Urinary bladder (tissue), 4 donors: ENCODE data around the gene KIF26A. TPM values are rescaled to one million over a fixed set of nuclear protein-coding genes. Genes with fewer than 3 reads are reported as not detected.

ENCODE experiments used
- DNase-seq: peaks from one replicate; pipeline ENCODE4 v3.0.0-alpha.2; 2015; ENCODE audit errors: extremely low spot score
- H3K27ac ChIP-seq: one replicate; pipeline ENCODE4 v1.5.1; 2013; ENCODE audit warnings: low read depth, mild to moderate bottlenecking, moderate library complexity
- H3K36me3 ChIP-seq: one replicate; pipeline ENCODE4 v1.6.1; 2013; ENCODE audit warnings: mild to moderate bottlenecking, moderate library complexity; ENCODE audit not compliant: insufficient read depth
- H3K4me1 ChIP-seq: one replicate; pipeline ENCODE4 v1.6.1; 2013; ENCODE audit warnings: mild to moderate bottlenecking, moderate library complexity; ENCODE audit not compliant: insufficient read depth
- H3K4me3 ChIP-seq: one replicate; pipeline ENCODE4 v1.5.1; 2013; ENCODE audit warnings: low read depth, low read length
- WGBS: extraction: QIAGEN DNeasy Blood & Tissue Kit; methylation state at CpG from one replicate; pipeline ENCODE4 v1.1.7; 2013; 5-methylcytosine and 5-hydroxymethylcytosine counted together
- polyA plus RNA-seq: library from polyadenylated mRNA; stranded (reverse); fragments of 200-250 nt; gene quantifications from one replicate; pipeline ENCODE4 v1.2.3, GENCODE V29; 2013
- total RNA-seq: library from RNA; depleted of rRNA; stranded (reverse); fragments of >200 nt; gene quantifications from one replicate; pipeline ENCODE4 v1.2.3, GENCODE V29; 2014
- donor health status: healthy with polysubstance abuse.
- donor health status: healthy.

KIF26A gene
- total and polyA plus RNA-seq, 2 donors, result 5.7 to 8.5 TPM

- no peaks in the 10 kb centered on the region for H3K4me1 ChIP-seq
- no peak overlapping the region for H3K4me3 ChIP-seq
- 84% methylated on average over 27 of the region's 27 CpGs for WGBS
- H3K36me3 ChIP-seq, result no peaks in the 10 kb centered on the region
- no peak for DNase-seq
- H3K27ac ChIP-seq, result no peak overlapping the region
These were observed 33.1 kb upstream of the KIF26A start for GRCh38 chr14:104105071-104105821.

GRCh38 chr14:104105822-104106470, 32.4 kb upstream of the KIF26A start:
- H3K4me3 ChIP-seq, result no peak overlapping the region
- WGBS, result 82% methylated on average over 18 of the region's 18 CpGs
- DNase-seq, result no peak
- H3K4me1 ChIP-seq, result no peaks in the 10 kb centered on the region
- no peaks in the 10 kb centered on the region for H3K36me3 ChIP-seq
- H3K27ac ChIP-seq, result no peak overlapping the region

GRCh38 chr14:104106471-104106991, 31.9 kb upstream of the KIF26A start:
- 88% methylated on average over 20 of the region's 20 CpGs for WGBS
- Histone ChIP-seq H3K27ac (no peak overlapping the region), H3K4me1 (no peaks in the 10 kb centered on the region), H3K36me3 (no peaks in the 10 kb centered on the region), H3K4me3 (no peak overlapping the region)
- DNase-seq, result no peak

- DNase-seq, result no peak
- no peak overlapping the region for H3K27ac ChIP-seq
These were observed 31.2 kb upstream of the KIF26A start for GRCh38 chr14:104107101-104107581.

GRCh38 chr14:104107611-104108569, 30.5 kb upstream of the KIF26A start:
- H3K4me3 ChIP-seq, result no peak overlapping the region
- no peaks in the 10 kb centered on the region for H3K36me3 ChIP-seq
- H3K27ac ChIP-seq, result no peak overlapping the region
- no peaks in the 10 kb centered on the region for H3K4me1 ChIP-seq
- WGBS, result 71% methylated on average over 32 of the region's 32 CpGs
- no peak for DNase-seq

More at GRCh38 chr14:104107101-104107581, 31.2 kb upstream of the KIF26A start:
- no peaks in the 10 kb centered on the region for H3K36me3 ChIP-seq
- no peaks in the 10 kb centered on the region for H3K4me1 ChIP-seq
- H3K4me3 ChIP-seq, result no peak overlapping the region
- 82% methylated on average over 19 of the region's 19 CpGs for WGBS

GRCh38 chr14:104108570-104109541, 29.5 kb upstream of the KIF26A start:
- 65% methylated on average over 26 of the region's 26 CpGs for WGBS

GRCh38 chr14:104109731-104110361, 28.5 kb upstream of the KIF26A start:
- WGBS, result 88% methylated on average over 24 of the region's 24 CpGs
- no peak for DNase-seq
- H3K36me3 ChIP-seq, result no peaks in the 10 kb centered on the region
- no peaks in the 10 kb centered on the region for H3K4me1 ChIP-seq
- no peak overlapping the region for H3K4me3 ChIP-seq
- H3K27ac ChIP-seq, result no peak overlapping the region

More at GRCh38 chr14:104108570-104109541, 29.5 kb upstream of the KIF26A start:
- Histone ChIP-seq H3K36me3 (no peaks in the 10 kb centered on the region), H3K4me1 (no peaks in the 10 kb centered on the region), H3K4me3 (no peak overlapping the region), H3K27ac (no peak overlapping the region)
- no peak for DNase-seq

- H3K4me3 ChIP-seq, result no peak overlapping the region
- no peak for DNase-seq
- H3K36me3 ChIP-seq, result no peaks in the 10 kb centered on the region
- no peak overlapping the region for H3K27ac ChIP-seq
- 68% methylated on average over 18 of the region's 18 CpGs for WGBS
- no peaks in the 10 kb centered on the region for H3K4me1 ChIP-seq
These were observed 27.7 kb upstream of the KIF26A start for GRCh38 chr14:104110491-104111209.

- no peaks in the 10 kb centered on the region for H3K36me3 ChIP-seq
- H3K27ac ChIP-seq, result no peak overlapping the region
- no peak for DNase-seq
- WGBS, result 78% methylated on average over 21 of the region's 21 CpGs
- H3K4me1 ChIP-seq, result no peaks in the 10 kb centered on the region
- no peak overlapping the region for H3K4me3 ChIP-seq
These were observed 26.9 kb upstream of the KIF26A start for GRCh38 chr14:104111301-104112112.

- H3K36me3 ChIP-seq, result no peaks in the 10 kb centered on the region
- WGBS, result 86% methylated on average over 6 of the region's 6 CpGs
- no peaks in the 10 kb centered on the region for H3K4me1 ChIP-seq
- H3K4me3 ChIP-seq, result no peak overlapping the region
- no peak overlapping the region for H3K27ac ChIP-seq
- no peak for DNase-seq
These were observed 26.3 kb upstream of the KIF26A start for GRCh38 chr14:104112113-104112505.
